C4-2B (cell line): Measurements from ENCODE around the gene GNG11.

Experiments
- CTCF ChIP-seq: fragments of 450-650 bp; conservative IDR thresholded peaks from 2 replicates; pipeline ENCODE4 v1.5.1; 2017; ENCODE audit warnings: mild to moderate bottlenecking
- ZFX ChIP-seq: fragments of 450-650 bp; IDR thresholded peaks from 2 replicates; pipeline ENCODE4 v1.6.1; 2017

GRCh38 chr7:93923296-93923695 lies 1.8 kb downstream of the GNG11 start:
- TF ChIP-seq CTCF (no peak), ZFX (no peak)
